GM18951 (cell line): ENCODE data around the gene CHST12.

Experiments used
- POLR2A ChIP-seq: IDR thresholded peaks from 4 replicates; pipeline ENCODE4 v1.6.1; 2011; ENCODE audit warnings: mild to moderate bottlenecking; ENCODE audit not compliant: insufficient read length, insufficient read depth; ENCODE audit errors: extremely low read depth
- in situ Hi-C: fragments of 300-500 bp; cut with MboI; formaldehyde crosslinking; loops from one replicate; pipeline ENCODE4 v1.12.0; 2022; ENCODE audit warnings: low sequenced_read_pairs, mixed read lengths, inconsistent platforms; ENCODE audit not compliant: unreplicated experiment

The CHST12 gene

DNA sequence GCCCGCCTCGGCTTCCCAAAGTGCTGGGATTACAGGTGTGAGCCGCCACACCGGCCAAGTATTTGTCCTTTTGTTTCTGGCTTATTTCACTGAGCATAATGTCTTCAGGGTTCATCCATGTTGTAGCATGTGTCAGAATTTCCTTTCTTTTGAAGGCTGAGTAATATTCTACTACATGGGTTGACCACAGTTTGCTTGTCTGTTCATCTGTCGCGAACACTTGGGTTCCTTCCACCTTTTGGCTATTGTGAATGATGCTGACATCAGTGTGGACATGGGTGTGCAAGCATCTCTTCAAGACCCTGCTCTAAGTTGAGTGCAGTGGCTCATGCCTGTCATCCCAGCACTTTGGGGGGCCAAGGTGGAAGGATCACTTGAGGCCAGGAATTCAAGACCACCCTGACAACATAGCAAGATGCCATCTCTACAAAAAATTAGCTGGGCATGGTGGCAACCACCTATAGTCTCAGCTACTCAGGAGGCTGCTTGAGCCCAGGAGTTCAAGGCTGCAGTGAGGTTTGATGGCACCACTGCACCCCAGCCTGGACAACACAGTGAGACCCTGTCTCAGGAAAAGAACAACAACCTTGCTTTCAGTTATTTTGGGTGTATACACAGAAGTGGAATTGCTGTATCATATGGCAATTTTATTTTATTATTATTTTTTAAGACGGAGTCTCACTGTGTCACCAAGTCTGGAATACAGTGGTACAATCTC lies 17.0 kb downstream of the CHST12 start:
- no peak for TF ChIP-seq POLR2A
- in situ Hi-C loops: no loop called here

GRCh38 chr7:2421943-2422310 lies 18.5 kb downstream of the CHST12 start:
- TF ChIP-seq POLR2A: no peak
- in situ Hi-C loops: no loop called here

GRCh38 chr7:2425749-2426148 lies 22.3 kb downstream of the CHST12 start:
- TF ChIP-seq POLR2A: no peak
- in situ Hi-C loops: no loop called here

GRCh38 chr7:2431260-2431867 lies 28.0 kb downstream of the CHST12 start:
- TF ChIP-seq POLR2A: no peak
- in situ Hi-C loops: no loop called here

GRCh38 chr7:2432910-2433712 lies 29.7 kb downstream of the CHST12 start:
- in situ Hi-C loops: no loop called here
- no peak for TF ChIP-seq POLR2A

GRCh38 chr7:2433713-2434550 lies 30.5 kb downstream of the CHST12 start:
- in situ Hi-C loops: no loop called here
- no peak for TF ChIP-seq POLR2A

GRCh38 chr7:2435146-2435545 lies 31.7 kb downstream of the CHST12 start:
- TF ChIP-seq POLR2A: no peak
- in situ Hi-C loops: no loop called here

- in situ Hi-C loops: no loop called here
- no peak for TF ChIP-seq POLR2A
Measured at GRCh38 chr7:2436341-2437104, 33.1 kb downstream of the CHST12 start.

- in situ Hi-C loops: no loop called here
- TF ChIP-seq POLR2A: no peak
Measured at GRCh38 chr7:2437136-2437535, 33.7 kb downstream of the CHST12 start.

GRCh38 chr7:2437537-2438148 lies 34.2 kb downstream of the CHST12 start:
- in situ Hi-C loops: no loop called here
- no peak for TF ChIP-seq POLR2A

DNA sequence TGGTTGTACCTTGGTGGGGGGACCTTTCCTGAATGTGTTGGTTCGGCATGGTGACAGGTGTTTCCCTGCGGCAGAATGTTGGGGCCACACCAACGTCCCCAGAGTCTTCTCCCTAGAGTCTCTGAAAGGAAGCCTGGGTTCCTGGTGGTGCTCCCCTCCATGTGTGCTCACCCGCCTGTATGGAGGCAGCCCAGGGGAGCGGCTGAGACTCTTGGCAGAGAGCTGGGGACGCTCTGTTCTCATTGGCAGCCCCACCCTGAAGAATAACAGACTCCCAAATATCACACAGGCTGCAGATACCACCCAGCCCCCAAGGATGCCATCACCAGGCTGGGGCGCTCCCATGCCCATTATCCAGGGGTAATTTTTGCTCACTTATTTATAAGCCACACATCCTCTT lies 34.8 kb downstream of the CHST12 start:
- in situ Hi-C loops: no loop called here

GRCh38 chr7:2438775-2439174 lies 35.4 kb downstream of the CHST12 start:
- in situ Hi-C loops: no loop called here
- no peak for TF ChIP-seq POLR2A

More for the DNA sequence above, 34.8 kb downstream of the CHST12 start:
- TF ChIP-seq POLR2A: no peak
